Hematopoietic multipotent progenitor cell treated with erythropoietin and hydrocortisone succinate and interleukin-3 and kit ligand, for 6 days (in vitro differentiated cells): ENCODE results near the gene PABPN1.

Experiments used
- DNase-seq: peaks from one replicate; pipeline ENCODE4 v3.0.0-alpha.2; 2015

The PABPN1 gene

GRCh38 chr14:23327947-23328744 is 6.9 kb downstream of the PABPN1 start:
- DNase-seq = peak; percentile 92

- DNase-seq = peak; percentile 23
Measured at GRCh38 chr14:23335623-23336022, 14.4 kb downstream of the PABPN1 start.

- DNase-seq = no peak
Measured at GRCh38 chr14:23339506-23340268, 18.4 kb downstream of the PABPN1 start.

- no peak for DNase-seq
Measured at GRCh38 chr14:23344481-23344880, 23.2 kb downstream of the PABPN1 start.

GRCh38 chr14:23345987-23346692 is 24.9 kb downstream of the PABPN1 start:
- no peak for DNase-seq

GRCh38 chr14:23346693-23347405 is 25.6 kb downstream of the PABPN1 start:
- no peak for DNase-seq

- no peak for DNase-seq
Measured at GRCh38 chr14:23347406-23348296, 26.4 kb downstream of the PABPN1 start.

- no peak for DNase-seq
Measured at GRCh38 chr14:23348297-23348655, 27.0 kb downstream of the PABPN1 start.

- DNase-seq = no peak
Measured at GRCh38 chr14:23349156-23349845, 28.0 kb downstream of the PABPN1 start.

GRCh38 chr14:23351681-23352505 is 30.6 kb downstream of the PABPN1 start:
- DNase-seq = no peak

GRCh38 chr14:23352506-23353432 is 31.5 kb downstream of the PABPN1 start, which contains the start of gene SLC22A17:
Gene SLC22A17, minus strand, starts transcription at chr14:23352887.
- peak; percentile 61 for DNase-seq

- no peak for DNase-seq
Measured at GRCh38 chr14:23353433-23353780, 32.1 kb downstream of the PABPN1 start.

GRCh38 chr14:23354990-23355389 is 33.7 kb downstream of the PABPN1 start:
- no peak for DNase-seq

- no peak for DNase-seq
Measured at GRCh38 chr14:23355871-23356435, 34.7 kb downstream of the PABPN1 start.

GRCh38 chr14:23356662-23357061 is 35.4 kb downstream of the PABPN1 start:
- no peak for DNase-seq

GRCh38 chr14:23357261-23357660 is 36.0 kb downstream of the PABPN1 start:
- no peak for DNase-seq

- peak; percentile 26 for DNase-seq
Measured at GRCh38 chr14:23358042-23358441, 36.8 kb downstream of the PABPN1 start.

GRCh38 chr14:23358553-23359166 is 37.4 kb downstream of the PABPN1 start:
- DNase-seq = no peak
